ENCODE data around the gene AOPEP.

The AOPEP gene

DNA sequence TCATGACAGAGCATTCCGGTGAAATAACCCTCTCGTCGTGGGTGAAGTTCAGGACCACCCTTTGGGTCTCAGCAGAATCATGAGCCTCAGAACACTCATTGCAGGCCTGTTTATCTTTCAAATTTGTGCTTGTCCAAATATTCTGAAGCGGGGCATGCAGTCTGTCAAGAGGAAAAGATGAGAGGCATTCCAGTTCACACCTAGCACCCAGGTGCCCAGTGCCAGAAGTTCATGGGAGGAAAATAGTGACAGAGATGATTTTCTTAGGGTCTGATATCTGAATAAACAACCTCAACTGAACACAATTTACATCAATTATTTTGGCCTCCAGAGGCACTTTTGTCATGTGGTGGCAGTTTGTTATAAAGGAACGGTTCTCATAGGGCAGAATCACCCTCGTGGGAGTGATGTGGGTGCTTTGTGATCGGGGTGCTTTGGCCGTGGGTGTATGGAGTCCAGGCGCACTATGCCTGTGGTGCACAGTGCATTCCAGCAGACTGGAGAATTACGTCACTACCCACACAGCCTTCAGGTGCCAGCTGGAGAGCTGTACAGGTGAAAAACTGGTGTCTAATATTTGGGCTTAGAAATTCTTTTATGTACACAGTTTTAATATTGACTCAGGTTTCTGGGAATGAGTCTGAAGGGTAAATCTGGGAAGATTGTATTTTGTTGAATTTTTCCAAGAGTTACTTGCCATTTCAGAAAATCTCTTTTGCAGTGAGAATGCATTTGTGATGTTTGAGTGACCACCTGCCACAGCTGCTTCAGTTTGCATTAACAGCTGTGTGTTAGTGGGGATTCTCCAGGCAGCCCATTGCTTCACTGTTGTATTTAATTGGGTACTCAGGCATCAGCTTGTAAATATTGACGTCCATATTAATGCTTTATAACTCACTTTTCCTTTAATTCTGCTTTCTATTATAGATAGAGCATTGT is 301.7 kb downstream of the AOPEP start:
- no peak for DNase-seq

DNA sequence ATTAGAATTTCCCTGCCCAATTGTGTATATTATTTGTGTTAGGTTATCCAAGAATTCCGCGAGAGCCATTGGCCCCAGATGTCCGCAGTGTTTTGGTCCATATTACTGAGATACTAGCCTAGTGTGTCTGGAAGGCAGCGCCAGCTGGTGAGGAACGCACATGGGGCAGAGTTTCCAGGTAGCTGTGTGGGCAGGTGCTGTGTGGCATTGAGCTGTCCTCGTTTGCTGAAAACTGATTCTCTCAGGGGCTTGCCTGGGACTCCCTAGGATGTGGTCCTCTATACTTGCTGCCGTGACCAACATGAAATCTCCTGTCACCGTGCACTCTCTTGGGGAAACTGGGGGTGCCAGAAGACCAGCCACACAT is 302.3 kb downstream of the AOPEP start:
- DNase-seq = no peak

DNA sequence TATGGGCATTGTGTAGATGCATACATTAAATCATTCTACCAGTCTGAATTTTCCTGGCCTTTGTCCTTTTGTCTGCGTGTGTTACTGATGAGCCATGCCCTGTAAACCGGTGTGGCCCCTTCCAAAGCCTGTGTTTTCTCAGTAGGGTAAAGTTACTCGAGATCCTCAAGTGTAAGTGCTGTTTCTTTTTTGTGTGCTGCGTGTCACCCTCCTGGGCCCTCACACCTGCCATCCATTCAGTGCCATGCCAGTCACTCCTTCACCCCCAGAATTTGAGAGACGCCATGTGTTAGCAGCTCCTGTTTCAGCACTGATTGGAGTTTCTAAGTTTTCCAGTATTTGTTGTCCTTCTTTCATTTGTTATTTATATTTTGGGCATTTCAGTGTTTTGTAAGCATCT is 302.8 kb downstream of the AOPEP start:
- DNase-seq = no peak

DNA sequence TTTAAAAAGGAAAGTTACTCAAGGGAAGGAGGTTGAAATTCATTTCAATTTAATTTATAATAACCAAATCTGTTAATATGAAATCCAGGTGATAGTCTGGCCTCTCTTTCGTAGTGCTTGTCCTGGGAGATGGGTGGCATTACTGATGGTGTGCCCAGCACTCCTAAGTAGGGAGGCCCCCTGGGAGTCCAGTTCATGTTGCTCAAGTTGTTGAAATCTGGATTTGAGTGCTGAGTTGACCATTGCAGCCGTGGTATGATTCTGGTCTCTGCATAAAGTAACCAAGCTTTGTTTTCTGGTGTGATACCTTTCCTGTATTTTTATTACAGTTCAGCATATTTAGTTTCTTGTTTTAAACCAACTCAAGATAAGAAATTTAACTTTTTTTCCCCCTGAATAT is 303.2 kb downstream of the AOPEP start:
- DNase-seq = no peak

DNA sequence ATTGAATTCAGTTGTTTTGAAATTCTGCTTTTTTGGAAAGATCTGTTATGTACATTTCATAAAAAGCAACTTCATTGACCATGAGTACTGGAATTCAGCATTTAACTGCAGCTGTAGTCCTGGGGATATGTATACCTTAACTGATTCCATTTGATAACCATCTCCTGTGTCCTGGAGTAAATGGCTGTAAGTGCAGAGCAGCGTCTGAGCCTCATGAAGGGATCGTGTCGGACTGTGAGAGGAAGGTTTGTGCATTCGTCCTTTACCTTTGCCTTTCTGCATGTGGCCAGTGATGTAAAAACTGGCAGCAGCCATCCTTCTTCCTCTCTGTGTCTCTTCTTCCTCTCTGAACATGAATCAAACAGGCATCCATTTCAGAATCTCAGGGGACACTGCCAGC is 303.8 kb downstream of the AOPEP start:
- DNase-seq = no peak

DNA sequence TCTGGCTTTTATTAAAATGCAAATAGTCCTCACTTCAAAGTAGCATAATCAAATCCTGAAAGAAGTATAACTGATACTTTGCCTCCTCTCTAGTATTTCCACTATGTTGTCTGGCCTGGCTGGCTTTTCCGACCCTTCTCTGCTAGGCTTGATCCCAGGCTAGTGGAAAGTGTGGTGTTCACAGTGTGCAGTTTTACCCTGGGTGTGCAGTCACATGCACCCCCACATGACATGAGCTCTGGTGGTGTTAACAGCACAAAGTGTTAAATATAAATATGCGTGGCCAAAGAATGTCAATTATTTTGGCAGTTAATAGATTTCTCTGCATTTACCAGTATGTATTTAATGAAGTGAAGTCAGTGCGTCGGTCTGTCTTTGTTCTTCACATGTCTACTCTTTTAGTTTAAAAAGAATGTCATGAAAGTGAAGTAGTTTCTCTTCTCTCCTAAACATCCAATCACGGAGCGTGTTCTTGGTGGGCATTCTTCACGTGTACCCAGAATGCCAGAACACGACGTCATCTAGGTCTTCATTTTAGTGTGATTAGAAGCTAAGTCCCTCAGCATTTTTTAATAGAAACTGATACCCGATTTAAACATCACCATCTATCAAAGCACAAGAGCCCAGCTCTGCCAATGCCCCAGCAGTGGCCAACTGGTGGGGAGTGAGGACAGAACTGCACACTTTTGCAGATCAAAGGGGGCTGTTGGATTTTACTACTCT is 304.6 kb downstream of the AOPEP start:
- DNase-seq = no peak

DNA sequence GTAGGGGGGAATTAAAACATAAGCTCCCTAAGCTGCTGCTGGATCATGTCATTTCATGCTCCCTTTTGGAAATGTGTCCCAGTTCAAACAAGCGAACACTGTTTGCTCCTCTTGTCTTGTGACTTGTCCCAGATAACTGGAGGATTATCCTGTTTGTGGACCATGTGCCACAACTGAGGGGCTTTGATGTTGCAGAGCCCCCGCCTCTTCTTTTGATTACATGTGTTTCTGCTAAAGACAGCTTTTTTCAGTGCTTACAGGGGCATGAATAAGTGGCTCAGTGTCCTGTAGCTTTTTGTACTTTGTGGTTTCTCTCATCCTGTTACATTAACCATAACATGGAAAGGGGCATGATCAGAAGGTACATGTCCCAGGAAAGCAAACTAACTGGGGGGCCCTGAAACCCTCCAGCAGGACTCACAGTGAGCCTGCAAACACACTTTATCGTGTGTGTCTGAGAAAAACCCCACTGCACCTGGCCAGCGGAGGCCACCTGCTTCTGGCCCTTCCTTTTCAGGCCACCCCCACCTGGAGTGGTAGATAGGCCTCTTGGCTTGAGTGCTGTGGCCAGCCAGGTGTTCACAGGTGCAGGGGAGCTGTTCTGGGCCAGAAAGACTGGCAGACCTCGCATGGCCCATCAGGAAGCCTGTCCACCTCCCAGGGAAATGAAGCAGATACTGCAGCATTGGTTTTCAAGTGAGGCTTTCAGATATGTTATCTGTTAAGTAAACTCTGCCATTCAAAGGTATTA is 305.4 kb downstream of the AOPEP start:
- DNase-seq = no peak

DNA sequence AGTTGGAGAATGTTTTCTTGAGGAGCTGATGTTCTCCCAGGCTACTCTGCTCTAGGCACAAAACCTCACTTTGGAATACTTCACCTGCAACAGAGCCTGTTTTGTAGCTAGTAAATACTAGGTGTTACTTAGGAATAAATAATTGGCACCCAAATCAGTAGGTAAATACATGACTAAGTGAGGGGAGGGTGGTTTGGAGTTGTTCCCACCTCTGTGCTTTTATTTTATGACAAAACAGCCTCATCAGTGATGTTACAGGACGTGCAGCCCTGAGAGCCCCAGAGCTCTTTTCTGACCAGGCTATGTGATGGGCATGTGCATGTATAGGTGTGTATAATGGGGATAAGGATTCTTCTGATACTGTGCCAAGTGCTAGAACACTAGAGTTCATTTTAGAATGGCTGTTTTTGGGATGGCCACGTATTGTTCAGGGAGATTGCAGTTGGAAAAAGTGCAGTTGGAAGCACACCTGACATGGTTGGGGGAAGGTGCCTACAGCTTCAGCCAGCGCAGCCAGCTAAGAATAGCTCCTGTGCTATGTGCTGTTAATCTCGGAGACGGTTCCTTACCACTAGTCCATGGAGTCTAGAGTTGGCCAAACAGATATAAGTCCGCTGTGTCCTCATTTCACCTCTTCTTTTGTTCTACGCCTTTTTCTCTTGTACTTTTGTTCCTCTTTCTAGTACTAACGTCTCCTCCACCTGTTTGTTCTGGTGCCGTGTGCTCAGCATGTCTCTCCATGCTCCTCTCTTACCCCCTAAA is 306.3 kb downstream of the AOPEP start:
- no peak for DNase-seq

DNA sequence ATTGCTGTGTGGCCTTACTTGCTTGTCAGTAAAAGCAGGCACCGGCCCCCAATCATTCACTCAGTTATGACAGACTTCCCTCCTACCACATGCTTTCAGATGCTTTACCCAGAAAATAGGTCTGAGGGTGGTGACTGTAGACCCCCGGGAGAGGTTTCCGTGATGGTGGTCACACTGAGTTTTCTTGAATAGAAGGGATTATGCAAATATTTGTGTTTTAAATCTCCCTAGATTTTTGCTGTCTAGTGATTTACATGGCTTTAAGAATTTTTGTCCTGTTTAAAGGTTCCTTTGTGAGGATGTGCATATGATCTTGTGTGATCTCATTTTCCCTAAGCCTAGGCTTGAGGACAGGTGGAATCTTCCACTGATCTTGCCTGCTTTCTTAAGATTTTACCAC is 309.3 kb downstream of the AOPEP start:
- DNase-seq = no peak

DNA sequence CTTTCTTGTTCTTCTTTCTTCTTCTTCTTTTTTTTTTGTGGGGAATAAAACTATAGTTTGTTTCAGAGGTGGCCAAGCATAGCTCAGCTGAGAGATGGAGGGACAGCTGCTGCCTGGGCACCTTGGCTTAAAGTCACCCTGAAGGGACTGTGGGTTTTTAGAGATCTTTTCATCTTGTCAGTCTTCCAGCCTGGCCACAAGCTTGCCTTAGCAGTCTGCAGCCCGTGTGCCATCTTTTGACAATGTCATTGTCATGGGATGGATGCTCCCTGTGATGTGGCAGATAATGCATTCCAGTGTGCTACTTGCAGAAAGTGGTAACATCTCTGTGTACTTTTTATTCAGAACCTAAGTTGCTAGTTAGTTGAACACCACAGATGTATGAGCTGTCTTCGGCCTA is 310.2 kb downstream of the AOPEP start:
- no peak for DNase-seq

DNA sequence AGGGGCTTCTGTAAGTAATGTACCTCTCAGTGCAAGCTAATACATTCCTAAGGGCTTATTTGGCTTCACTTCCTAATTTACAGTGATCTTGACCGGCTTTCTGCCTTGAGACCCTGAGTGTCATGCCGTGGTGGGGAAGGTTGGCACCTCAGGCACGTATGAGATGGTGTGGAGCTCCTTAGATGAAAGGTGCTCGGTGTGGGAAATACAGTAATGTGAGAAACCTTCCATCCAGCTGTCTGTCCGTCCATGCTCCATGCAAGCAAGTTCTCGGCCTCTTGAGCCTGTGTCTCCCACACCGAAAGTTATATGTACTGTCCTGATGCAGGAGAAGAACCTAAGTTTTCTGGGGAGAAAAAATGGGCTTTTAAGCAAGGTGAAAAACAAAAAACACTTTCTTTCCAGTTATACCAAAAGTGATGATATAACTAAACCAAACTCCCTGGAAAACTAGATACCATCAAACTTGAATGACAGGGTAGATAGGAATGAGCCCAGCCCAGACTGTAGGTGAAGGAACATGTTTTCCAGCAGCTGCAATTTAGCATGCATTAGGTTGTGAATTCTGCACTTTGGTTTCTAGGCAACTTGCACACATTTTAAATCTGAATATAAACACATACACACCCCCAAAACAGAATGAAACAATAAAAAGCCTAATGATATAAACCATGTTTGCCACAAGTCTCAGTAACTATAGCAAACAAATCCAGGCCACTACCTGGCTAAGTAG is 311.5 kb downstream of the AOPEP start:
- no peak for DNase-seq

DNA sequence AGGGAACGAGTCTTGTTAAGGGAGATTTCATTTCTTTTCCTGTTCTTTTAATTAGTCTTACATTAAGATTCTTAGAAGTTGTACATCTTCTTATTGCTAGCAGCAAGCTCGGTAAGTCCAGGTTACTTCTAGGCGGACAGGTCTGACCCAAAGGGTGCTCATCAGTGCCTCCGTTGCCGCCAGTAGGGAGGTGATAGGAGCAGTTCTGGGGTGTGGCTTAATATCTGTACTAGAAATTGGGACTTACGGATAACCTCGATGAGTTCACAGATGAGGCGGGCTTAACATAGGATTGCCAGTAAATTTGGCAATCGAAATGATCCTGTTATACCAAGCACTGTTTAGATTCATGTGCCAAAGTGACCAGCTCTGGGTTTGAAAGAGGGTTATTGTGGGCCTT is 312.2 kb downstream of the AOPEP start:
- DNase-seq = no peak

DNA sequence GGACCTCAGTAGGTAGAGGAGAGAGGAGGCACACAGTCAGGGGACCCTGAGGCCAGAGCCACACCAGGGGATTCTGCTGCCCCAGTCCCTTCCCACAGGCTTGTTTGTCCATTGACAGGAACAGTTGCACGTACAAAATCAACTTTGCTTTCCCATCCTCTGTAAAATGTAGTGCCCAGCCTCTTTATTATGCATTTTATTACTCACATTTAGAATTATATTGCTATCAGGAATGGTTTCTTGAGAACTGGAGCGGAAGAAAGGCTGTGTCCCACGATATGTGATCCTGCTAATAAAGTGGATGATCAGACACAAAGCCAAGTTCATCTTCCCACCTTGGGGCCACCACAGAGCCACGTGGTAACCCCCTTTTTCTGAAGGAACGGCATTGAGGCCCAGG is 313.6 kb downstream of the AOPEP start:
- no peak for DNase-seq

DNA sequence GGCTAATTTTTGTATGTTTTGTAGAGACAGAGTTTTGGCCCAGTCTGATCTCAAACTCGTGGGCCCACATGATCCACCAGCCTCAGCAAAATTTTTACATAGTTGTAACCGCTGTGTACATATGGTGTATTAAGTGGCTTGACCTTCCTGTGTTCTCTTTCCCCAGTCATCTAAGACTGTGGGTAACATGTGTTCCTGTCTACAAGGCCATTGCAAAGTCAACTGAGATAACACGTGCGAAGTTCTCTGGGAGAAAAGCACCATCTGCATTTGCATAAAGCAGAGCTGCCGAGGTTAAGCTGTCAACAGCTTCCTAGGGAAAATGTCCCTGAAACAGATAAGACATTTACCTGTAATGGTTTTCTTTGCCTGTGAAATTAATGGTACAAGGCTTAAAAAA is 317.3 kb downstream of the AOPEP start:
- no peak for DNase-seq

DNA sequence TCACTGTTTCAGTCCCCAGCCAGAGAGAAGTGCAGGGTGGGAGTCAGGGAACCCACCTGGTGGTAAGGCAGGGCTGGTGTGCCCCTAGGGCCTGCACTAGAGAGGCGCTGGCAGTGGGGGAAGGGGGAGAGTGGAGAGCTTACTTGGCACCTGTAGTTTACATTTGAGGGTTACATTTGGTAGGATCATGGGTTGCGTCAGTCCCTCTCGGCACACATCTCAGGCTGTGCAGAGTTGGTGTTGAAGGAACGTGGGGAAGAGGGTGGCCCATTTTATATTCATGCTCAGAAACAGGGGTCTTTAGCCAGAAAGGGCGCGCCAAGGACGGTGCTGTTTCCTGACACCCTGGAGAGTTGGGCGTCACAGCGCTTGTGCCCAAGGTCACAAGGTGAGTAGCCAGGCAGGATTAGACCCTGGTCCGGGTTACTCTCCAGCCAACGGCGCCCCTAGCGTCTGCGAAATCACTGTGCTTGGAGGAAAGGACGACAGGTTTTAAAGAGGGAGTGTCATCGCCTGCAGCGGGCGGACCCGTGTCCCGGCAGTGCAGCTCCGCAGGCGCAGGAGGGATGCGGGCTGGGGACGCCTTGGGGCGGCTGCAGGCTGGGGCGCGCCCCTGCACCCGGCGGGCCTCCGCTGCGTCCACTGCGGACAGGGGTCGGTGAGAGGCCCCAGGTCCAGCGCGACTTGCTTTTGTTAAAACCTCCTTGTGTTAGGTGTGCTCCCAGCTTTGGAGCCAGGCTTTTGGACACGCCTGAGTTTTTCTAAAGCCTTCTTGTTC is 318.4 kb downstream of the AOPEP start:
- no peak for DNase-seq

DNA sequence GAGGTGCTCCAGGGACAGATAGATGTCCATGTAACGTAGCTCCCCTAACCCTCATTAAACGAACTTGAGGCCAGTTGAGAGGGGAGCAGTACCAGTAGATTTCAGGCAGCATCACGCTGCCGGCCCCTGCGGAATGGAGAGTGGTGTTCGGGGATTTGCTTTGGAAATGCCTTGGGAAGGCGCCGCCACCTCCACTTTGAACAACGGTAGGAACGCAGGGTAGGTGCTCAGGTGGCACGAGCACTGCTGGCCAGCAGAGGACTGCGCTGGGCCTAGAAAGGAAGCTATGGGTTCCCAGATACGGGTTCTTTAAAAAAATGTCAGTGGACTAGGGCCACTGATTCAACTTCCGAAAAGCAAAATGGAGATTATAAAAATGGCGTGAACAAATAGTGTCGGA is 319.3 kb downstream of the AOPEP start:
- no peak for DNase-seq

DNA sequence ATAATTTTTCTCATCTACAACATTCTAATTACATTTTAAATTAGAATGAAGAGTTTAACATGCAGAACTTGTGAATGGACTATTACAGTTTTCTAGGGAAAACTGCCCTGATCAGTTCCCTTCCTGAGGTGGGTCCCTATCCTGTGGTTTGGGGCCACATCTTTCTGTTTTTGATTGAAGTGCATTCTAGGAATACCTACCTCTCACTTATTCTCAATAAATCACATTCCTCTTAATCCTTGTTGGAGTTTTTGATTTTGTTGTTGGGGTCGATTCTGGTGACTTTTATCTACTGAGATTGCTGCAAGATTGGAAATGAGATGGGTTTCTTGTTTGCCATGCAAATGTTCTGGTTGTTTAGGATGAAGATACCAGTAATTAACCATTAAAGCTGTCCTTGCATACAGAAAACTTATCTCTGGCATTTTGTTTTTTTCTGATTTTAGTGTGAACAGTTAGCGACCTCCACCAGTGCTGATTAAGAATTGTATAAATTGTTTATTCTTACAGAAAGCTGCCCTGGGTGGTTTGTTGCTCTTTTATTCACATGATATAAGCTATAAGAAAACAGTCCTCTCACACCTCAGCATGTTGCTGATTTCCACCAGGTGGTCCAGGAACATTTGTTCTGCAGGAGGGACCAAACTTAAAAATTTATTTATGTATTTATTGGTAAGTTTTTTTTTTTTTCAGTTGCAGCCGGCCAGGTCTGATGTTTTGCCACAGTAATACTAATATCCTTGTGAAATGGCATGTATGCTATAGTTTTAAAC is 321.1 kb downstream of the AOPEP start:
- no peak for DNase-seq

DNA sequence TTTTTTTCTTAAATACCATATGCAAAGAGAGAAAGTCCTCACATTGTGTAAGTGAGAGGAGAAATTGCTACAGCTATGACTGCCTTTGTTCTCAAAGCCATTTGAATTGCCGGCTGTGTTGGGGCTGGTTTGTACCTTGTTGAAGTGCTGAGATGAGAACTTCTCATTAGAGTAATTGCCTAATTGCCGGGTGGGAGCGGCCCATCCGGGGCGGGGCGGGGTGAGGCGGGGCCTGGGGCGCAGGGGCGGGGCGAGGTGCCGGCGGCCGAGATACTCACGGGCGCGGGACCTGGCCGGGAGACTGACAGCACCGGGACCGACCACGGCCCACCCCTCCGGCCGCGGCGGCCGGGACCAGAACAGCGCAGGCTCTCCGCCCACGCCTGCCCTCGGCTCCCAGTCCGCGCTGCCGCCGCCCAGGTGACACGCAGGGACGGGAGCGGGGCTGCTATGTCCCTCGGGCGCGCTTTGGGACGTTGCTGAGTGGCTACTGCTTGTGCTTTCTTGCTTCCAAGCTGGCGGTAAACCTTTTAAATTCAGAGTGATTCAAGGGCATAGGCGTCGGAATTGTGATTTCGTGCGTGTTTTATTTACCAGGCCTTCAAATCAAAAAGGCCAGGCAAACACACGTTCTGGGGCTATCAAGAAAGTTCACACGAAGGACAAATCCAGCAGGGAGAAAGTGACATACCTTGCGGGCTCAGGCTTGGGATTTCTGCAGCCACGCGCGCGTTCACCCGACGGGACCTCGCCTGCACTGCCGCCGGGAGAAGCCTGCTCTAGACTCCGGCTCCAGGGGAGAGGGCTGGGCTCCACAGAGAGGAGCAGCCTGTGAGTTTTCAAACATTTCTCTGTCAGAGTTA is 322.0 kb downstream of the AOPEP start:
- peak; percentile 65 for DNase-seq

DNA sequence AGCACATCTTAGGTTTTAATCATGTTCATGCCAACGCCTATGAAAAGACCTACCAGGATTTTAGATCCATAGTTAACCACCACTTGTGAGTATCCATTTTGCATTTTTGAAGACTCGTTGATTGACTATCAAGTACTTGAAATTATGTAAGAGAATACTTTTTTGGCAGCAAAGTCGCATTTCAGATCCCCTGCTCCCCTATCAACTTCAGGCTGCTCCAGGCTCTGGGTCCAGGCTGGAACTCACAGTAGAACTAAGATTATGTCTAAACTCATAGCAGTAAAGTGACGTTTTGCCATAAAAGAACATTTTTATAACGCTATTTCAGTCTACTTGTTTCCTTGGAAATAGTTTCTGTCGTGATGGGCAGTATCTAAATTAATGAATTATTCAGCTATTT is 323.3 kb downstream of the AOPEP start:
- DNase-seq = no peak
